HG03565 (cell line): ENCODE measurements around the gene FOXF2.
"Not testable (repeated sequence)": the region's sequence is repeated elsewhere in the genome, so short reads cannot be mapped to it uniquely, and the experiment has no call there.

Experiments
- ATAC-seq: cut with Tn5 transposase; IDR thresholded peaks from one replicate; pipeline ENCODE4 v1.9.1; 2021; ENCODE audit warnings: mild to moderate bottlenecking, moderate library complexity; ENCODE audit not compliant: unreplicated experiment

The FOXF2 gene

DNA sequence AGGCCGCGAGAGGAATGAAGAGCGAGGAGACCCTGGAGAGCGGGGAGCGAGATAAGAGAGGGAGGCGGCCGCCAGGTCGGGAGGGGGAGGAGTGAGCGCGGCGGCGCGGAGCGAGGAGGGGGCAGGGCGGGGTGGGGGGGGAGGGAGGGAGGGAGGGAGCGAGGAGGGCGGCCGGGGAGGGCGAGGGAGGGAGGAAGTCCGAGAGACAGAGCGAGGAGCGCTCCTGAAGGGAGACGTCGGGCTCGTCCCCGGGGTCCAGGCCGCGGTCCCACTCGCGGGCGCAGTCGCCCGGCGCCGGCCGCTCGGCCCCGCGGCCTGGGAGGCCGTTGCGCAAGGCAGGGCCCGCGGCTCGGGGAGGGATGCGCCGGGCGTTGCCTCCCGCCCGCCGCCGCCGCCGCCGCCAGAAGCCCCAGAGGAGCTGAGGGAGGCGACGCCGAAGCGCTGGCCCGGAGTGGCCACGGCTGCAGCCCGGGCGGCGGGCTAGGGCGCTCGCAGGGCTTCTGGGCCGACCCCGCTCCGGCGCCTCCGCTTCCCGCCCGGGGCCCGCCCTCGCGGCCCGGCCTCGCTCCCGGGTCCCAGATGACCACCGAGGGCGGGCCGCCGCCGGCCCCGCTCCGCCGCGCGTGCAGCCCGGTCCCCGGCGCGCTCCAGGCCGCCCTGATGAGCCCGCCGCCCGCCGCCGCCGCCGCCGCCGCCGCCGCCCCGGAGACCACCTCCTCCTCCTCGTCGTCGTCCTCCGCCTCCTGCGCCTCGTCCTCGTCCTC, at the start of gene FOXF2:
TSS of gene FOXF2 (plus strand) at position 208 of the 764 bp plus-strand sequence. CDS start at position 580, 372 bp downstream.
- no peak for ATAC-seq

GRCh38 chr6:1346101-1346500, 43.3 kb upstream of the FOXF2 start:
- no peak for ATAC-seq

DNA sequence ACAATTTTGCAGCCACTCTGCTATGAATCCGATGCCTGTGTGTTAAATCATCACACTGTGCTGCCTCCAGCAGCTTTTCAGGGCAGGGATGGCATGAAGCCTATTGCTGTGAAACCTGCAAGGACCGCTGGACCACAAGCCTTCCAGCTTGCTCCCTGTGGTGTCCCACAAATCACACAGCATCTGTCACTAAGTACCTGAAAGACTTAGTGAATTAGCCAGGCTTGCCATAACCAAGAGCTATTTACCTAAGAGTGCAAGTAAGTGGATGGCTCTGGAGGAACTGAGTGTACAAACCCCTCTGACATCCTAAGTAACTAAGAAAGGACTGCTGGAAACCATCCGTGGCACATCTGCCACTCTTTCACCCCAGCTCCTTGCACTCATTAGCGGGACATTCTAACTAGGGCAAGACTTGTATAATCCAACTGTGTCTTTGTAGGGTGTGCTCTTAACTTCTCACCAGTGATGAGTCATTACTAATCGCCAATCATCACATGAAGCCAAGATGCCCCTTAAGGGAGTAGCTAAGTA, 42.8 kb upstream of the FOXF2 start:
- ATAC-seq = no peak

GRCh38 chr6:1347161-1347560, 42.2 kb upstream of the FOXF2 start:
- no peak for ATAC-seq

- ATAC-seq = no peak
Measured at GRCh38 chr6:1348675-1349074, 40.7 kb upstream of the FOXF2 start.

DNA sequence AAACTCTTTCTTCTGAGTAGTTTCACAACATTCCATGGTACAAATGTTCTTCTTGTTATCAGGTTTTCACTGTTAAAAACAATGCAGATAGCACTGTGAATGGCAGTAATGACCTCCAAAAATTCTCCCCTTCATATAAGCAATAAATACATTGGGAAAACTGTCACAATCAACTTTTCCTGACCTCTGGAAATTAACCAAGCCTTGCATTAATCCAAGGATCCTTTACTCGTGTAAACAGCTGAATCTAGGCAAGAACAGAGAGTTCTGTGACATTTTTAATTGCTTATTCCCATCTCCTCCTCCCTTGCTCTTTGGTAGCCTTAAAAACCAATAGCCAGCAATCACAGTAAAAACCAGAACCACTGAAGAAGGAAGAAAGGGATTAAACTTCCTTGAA, 39.7 kb upstream of the FOXF2 start:
- no peak for ATAC-seq

DNA sequence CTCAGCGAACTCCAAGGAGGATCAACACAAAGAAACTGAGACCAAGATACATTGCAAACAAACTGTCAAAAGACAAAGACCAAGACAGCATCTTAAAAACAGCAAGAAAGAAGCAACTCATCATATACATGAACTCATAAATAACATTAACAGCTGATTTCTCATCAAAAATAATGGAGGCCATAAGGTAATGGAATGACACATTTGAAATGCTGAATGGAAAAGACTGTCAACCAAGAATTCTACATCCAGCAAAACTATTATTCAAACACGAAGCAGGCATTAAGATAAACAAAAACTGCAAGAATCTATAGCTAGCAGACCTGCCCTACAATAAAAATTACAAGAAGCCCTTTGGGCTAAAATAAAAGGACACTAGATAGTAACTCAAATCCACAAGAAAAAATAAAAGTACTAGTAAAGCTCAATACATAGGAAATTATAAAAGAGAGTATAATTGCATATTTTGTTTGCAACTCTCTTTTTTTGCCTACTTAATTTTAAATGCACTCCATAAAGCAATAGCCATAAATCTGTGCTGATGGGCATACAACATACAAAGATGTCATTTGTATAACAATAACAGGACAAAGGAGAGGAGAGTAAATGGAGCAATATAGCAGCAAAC, 37.9 kb upstream of the FOXF2 start:
- no peak for ATAC-seq

DNA sequence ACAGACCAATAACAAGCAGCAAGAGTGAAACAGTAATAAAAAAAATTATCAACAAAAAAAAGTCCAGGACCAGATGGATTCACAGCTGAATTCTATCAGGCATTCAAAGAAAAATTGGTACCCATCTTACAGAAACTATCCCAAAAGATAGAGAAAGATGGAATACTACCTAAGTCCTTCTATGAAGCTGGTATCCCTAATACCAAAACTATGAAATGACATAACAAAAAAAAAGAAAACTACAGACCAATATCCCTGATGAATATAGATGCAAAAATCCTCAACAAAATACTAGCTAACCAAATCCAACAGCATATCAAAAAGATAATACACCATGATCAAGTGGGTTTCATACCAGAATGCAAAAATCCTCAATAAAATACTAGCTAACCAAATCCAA, 34.3 kb upstream of the FOXF2 start:
- not testable (repeated sequence) for ATAC-seq

- not testable (repeated sequence) for ATAC-seq
Measured at GRCh38 chr6:1361717-1362116, 27.7 kb upstream of the FOXF2 start.

GRCh38 chr6:1362643-1363042, 26.7 kb upstream of the FOXF2 start:
- no peak for ATAC-seq

- no peak for ATAC-seq
Measured at GRCh38 chr6:1363298-1363697, 26.1 kb upstream of the FOXF2 start.

DNA sequence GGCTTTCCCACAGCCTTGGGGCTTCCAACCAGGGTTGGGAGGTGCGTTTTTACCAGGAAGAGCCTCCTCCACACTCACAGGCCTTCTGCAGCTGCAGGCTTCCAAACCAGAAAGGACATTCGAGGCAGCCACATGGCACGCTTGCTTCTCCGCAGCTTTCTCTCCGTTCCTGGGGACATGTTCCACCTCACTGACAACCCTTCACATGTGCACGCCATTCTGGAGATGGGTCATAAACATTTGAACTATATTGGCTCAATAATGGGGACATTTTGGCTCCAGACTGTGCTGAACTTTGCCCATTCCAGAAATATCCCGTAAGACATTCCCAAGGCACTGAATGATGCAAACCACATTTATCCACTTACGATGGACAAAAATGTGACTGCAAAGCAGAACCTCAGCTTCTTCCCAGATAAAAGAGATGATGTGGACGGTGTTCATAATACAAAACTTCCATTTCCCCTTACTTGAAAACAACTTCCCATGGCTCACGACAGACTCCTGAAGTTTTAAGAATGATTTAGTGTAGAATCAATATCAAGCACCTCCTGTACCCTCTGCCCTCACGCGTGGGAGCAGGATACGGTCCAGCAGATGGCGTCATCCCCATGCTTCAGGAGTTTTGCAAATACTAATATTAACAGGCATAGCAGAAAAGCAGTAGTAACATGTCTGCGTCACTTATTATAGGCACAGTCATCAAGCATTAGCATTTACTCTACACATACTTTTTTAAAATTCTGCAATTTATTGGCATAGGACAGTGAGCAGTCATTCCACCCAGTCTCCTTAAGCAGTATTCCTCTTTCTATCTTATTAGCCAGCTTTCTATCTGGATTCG, 25.4 kb upstream of the FOXF2 start:
- no peak for ATAC-seq

DNA sequence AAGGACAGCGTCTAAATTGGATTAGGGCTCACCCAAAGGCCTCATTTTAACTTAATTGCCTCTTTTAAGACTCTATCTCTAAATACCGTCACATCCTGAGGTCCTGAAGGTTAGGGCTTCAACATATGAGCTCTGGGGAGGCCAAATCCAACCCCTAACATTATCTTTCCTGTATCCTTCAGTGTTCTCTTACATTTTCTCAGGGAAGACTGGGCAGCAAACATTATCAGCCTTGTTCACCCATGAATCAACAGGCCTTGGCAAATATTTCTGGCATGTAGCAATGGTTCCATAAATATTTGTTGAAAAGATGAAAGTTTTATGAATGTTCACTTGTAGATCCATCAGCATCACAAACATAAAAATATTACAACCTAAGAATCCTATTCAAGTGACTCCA, 24.6 kb upstream of the FOXF2 start:
- no peak for ATAC-seq

DNA sequence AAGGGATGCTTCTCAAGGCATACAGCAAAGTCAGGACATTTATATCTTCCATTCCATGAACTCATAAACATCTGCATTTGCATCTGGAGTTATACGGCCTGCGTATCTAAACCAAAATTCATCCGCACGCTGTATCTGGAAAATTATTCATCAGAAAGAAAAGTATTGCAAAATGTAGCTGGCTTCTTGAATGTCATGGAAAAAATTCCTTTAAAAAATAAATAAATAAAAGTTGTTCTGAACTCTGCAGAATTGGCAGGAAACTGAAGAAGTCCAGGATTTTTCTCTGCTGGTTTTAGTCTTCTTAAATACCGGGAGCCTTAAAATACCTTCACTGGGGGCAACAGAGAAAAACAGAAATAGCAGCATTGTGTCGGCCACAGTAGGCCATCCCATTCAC, 23.7 kb upstream of the FOXF2 start:
- ATAC-seq = no peak

DNA sequence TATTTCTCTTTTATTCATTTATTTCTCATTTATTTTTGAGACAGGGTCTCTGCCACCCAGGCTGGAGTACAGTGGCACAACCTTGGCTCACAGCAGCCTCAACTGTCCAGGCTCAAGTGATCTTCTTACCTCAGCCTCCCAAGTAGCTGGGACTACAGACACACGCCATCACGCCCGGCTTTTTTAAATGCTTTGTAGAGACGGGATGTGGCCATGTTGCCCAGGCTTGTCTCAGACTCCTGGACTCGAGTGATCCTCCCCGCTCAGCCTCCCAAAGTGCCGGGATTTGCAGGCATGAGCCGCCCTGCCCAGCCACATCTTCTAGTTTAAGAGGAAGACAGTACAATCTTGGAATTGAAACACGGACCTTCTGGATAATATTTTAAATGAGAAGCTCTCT, 21.6 kb upstream of the FOXF2 start:
- ATAC-seq = no peak

DNA sequence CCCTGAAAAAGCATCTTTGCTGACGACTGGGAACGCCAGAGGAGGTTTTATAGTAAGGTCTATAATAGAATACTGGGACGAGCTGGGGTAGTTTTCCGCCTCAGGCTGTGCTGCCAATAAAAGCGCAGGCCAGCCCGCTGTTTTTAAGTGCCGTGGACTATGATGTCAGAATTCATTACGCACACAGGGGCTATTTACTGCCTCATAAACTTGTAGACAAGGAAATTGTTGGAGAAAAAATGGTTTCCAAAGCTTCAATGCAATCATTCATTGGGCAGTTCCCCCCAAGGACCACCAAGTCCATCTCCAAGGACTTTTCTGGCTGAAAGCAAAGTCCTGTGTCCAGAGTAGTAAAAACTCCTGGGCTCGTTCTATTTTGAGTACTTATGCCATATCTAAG, 20.4 kb upstream of the FOXF2 start:
- ATAC-seq = no peak

GRCh38 chr6:1369695-1370094, 19.7 kb upstream of the FOXF2 start:
- not testable (repeated sequence) for ATAC-seq

- ATAC-seq = no peak
Measured at GRCh38 chr6:1371933-1372332, 17.4 kb upstream of the FOXF2 start.

- no peak for ATAC-seq
Measured at GRCh38 chr6:1372690-1373089, 16.7 kb upstream of the FOXF2 start.

- ATAC-seq = no peak
Measured at GRCh38 chr6:1376653-1377052, 12.7 kb upstream of the FOXF2 start.

- no peak for ATAC-seq
Measured at GRCh38 chr6:1377526-1377925, 11.8 kb upstream of the FOXF2 start.
